Measurements from ENCODE around the gene TRMT1.

TRMT1 gene

DNA sequence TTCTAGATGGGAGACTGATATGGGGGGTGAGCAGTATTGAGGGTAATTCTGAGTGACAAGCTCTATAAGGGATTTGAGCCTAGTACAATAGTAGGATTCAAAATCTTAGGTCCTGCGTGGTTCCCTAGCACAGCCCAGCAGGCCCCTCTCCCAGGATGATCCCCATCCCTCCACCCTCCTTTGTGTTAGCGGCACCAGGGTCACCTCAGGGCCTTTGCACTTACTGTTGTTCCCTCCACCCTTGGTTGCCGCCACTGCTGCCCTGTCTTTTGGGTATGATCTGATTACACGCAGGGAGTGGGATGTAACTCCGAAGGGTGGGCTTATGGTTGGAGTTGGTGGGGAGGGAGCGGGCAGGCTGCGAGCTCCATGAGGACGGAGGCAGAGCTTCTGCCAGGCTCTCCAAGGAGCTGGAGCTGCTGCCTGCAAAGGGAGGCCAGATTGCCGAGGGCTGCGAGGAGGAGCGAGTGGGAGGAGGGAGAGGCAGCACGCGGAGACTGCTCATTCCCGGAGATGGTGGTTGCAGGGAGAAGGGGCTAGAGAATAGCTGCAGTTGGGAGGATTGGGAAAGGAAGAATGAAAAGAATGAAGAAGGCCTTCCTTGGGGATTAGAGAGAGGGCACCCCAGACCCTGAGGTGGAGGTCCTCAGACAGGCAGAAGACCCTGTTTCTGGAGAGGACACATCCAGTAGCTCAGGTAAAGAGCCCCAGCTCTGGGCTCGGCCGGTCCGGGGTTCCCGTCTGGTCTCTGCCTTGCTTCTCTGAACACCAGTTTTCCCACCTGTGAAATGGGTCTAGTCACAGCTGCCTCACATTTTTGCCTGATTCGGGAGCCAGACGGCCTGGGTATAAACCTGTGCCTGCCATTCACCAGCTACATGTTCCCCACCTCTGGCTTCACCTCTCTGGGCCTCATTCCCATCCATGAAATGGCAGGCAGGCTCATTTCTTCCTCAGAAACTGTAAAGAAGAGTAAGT is 6.7 kb upstream of the TRMT1 start:
- no peak for DNase-seq

DNA sequence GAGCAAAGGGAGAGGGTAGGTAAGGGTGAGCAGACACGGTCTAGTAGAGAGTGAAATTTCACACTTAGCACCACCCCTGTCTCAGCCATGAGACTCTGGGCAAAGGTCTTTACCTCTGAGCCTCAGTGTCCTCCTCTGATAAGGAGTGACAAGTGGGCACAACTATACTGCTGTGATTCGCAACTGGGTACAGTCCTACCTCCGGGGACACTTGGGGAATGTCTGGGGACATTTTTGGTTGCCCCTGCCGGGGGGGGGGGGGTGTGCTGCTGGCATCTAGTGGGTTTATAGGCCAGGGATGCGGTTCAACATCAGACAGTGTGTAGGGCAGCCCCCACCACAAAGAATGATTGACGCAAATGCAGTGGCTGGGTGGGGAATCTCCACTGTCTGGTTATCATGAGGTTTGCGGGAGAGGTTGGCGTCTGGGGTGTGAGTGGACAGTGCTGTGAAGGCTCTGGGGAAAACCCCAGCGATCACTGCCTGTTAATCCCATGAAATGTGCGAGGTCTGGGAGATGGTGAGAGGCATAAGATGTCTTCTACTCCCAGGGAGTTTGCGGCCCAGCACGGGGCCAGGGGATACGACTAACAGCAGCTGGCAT is 5.8 kb upstream of the TRMT1 start:
- DNase-seq = peak; percentile 46

- peak; percentile 57 for DNase-seq
Observed at GRCh38 chr19:13121551-13122274, 5.2 kb upstream of the TRMT1 start.

DNA sequence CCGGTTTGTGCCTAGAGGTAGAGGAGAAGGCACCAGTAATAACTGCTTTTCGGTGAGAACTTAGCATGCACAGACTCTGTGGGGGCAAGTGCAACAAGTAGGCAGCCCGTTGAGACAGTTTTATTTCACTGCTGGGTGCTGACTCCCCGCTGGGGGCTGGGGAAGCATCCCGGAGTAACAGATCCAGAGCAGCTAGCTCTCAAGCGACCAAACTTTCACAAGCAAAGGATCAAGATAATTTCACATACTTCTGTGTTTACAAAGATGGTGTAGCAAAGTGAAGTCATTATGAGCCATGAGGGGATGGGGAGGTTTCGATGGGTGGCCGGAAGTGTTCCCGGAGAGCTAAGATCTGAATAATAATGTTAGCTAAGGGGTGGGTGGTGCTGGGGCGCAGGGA is 4.3 kb upstream of the TRMT1 start:
- DNase-seq = no peak

GRCh38 chr19:13120031-13120430 is 3.5 kb upstream of the TRMT1 start:
- DNase-seq = no peak

DNA sequence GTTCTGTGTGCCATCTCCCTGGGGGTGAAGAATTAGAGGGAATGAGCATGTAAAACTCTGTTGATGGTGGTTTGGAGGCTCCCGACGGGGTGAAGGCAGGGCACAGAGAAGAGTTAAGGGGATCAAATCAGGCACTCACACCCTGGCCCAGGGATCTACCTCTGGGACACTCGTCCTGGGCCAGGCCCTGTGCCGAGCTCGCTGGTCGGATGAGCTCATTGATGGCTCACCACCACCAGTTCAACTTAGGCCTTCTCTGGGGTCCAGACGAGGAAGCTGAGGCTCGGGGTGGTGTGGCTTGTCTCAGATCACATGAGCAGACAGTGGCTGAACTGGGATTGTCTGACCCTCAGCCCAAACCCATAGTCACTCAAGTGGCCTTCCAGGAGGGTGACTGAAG is 3.1 kb upstream of the TRMT1 start:
- no peak for DNase-seq

DNA sequence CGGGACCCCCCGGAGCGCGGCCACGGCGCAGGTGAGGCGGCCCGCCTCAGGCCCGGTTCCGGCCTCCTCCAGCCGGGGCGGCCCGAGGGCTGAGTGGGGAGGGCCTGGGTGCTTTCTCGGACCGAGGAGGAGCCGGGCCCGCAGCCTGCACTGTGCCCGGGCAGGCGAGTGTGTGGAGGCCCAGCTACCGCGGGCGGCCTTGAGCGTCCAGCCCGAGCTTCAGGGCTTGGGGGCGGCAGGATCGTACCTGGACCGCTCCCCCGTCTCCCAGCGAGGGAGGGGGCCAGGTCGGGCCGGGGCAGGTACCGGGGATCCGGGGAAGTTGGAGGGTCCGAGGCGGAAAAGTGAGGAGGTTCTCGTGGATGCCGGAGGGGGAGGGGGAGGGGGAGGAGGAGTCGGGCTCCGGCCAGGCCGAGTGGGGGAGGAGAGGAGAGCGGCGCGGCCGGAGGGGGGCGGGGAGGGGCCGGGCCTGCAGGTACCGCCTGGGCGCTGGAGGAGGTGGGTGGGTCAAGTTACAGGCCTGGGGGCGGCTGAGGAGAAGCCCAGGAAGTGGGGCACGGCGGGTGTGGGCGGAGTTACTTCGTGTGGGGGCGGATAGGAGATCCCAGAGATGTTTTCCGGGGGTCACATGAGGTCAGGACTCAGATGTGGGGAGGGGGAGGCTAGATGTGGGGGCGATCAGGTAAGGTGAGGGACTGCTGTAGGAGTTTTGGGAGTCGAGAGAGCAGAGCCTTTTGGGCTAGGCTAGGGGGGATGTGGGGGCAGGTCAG is 2.1 kb upstream of the TRMT1 start:
- DNase-seq = peak; percentile 79

GRCh38 chr19:13117772-13118423 is 1.4 kb upstream of the TRMT1 start, which contains the start of gene NACC1:
Gene NACC1 (plus strand): TSS chr19:13118264. CDS start chr19:13135208, 16,944 bp downstream.
- peak; percentile 92 for DNase-seq

GRCh38 chr19:13117176-13117771 is 734 bp upstream of the TRMT1 start:
- DNase-seq = no peak

DNA sequence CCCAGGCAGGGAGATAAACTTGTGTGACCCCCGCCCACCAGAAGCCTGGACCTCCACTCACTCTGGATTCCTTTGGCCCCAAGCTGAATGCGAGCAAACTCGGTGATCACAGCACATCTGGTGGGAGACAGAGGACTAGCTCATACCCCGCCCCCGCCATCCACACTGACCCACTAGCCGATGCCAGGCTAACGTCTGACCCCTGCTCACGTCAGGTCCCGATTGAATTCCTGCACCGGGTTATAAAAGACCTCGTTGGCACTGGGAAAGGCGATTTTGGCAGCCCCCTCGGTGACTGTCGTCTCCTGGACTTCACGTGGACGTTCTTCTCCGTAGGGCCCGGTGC is 631 bp downstream of the TRMT1 start:
- DNase-seq = no peak

- no peak for DNase-seq
Observed at GRCh38 chr19:13112555-13112954, 4.0 kb downstream of the TRMT1 start.

- no peak for DNase-seq
Observed at GRCh38 chr19:13110099-13110610, 6.4 kb downstream of the TRMT1 start.

GRCh38 chr19:13109361-13110098 is 7.0 kb downstream of the TRMT1 start:
- DNase-seq = no peak

DNA sequence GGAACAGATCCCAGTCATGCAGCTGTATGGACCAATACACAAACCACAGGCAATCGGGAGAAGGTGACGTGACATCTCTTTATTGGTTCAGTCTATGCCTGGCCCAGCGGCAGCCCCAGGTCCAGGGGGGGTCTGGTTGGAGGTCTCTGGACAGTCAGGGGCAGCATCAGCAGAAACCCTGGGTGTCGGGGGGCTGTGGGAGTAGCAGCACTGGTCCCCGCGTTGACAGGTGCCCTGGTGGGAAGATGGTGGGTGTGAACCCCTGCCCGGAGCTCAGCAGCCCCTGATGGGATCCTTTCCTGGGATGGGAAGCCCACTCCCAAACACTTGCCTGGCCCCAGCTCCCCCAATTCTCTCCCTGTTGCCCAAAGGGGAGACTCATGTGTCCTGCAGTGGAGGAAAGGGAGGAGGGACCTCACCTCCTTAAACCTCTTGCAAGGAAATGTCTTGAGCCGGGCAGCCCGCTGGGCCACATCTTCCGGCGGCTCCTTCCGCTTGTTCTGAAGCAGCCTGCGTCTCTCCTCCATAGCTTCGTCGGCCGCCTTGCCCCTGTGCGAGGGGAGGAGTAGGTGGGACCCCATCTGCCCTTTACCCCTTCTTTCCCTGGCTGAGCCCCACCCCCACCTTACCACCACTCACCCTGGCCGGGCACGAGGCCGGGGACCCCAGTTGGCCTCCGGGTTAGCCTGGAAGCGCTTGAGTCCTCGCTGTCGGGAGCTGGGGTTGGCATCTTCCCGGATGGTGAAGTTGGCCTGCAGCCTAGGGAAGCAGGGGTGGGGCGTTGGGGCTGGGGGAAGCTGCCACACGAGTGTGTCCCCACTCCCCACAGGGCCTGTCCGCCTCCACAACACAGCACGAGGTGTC is 11.5 kb downstream of the TRMT1 start:
- DNase-seq = peak; percentile 51

- peak; percentile 86 for DNase-seq
Observed at GRCh38 chr19:13104360-13104847, 12.1 kb downstream of the TRMT1 start.

- no peak for DNase-seq
Observed at GRCh38 chr19:13103581-13104359, 12.8 kb downstream of the TRMT1 start.

- DNase-seq = peak; percentile 60
Observed at GRCh38 chr19:13102666-13103580, 13.6 kb downstream of the TRMT1 start, which contains the start of gene LYL1. Gene LYL1 (minus strand): TSS chr19:13102858. CDS start chr19:13101171, 1,687 bp downstream.

- no peak for DNase-seq
Observed at GRCh38 chr19:13102416-13102665, 14.2 kb downstream of the TRMT1 start.
